ENCODE measurements around the gene UTS2B. TPM values are rescaled to one million over a fixed set of nuclear protein-coding genes. Genes with fewer than 3 reads are reported as not detected.

UTS2B gene
- polyA plus RNA-seq, 1 experiment = 1.2 TPM

DNA sequence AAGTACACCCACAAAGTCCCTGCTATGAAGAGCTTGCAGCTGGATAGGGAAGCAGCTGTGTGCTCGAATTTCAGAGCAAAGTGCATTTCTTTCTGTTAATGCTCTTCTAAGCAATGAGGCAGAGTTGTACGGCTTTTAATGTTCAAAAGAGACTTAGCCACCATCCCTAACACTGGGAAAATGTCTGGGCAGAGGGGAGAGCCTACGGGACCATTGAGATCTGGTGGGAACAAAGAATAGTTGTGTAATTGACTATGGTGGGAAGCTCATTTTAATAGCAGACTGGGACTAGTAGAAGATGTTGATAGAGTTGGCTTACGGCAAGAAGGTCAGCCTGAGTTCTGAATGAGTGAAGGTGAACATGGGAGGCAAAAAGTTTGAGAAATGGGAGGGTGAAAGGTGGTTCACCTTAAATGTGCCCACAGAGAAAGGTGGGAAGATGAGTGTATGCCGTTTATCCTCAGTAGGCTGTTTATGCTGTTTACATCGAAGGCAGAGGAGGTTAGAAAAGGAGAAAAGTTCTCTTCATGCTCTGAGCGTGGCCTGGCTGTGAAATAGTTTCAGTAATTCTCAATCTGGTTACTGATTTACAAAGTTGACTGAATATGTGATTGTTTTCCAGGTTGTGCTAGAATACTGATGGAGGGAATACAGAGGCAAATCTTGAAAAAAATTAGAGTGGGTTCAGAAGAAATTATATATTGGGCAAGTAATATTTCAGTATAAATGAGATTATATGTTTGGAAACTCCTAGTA is 22.9 kb upstream of the UTS2B start:
- ChIA-PET CTCF (interaction anchor here (0.6 to 0.9 kb wide), 2 partner anchors 14 to 107 kb away, joined by 3 to 5 read pairs; no protein-coding TSS in a partner anchor), POLR2A (no interaction called here)
- Histone ChIP-seq H3K27me3 (ENCODE audit: control insufficient read depth, insufficient read depth, low read length) (no peaks in the 10 kb centered on the region), H3K9me3 (ENCODE audit: control insufficient read depth, insufficient read depth, low read length) (no peaks in the 10 kb centered on the region), H3K4me3 (ENCODE audit: low read depth, low read length) (no peak overlapping the region), H3K27ac (ENCODE audit: low read depth, low read length) (no peak overlapping the region)
- TF ChIP-seq, protein P1, sequence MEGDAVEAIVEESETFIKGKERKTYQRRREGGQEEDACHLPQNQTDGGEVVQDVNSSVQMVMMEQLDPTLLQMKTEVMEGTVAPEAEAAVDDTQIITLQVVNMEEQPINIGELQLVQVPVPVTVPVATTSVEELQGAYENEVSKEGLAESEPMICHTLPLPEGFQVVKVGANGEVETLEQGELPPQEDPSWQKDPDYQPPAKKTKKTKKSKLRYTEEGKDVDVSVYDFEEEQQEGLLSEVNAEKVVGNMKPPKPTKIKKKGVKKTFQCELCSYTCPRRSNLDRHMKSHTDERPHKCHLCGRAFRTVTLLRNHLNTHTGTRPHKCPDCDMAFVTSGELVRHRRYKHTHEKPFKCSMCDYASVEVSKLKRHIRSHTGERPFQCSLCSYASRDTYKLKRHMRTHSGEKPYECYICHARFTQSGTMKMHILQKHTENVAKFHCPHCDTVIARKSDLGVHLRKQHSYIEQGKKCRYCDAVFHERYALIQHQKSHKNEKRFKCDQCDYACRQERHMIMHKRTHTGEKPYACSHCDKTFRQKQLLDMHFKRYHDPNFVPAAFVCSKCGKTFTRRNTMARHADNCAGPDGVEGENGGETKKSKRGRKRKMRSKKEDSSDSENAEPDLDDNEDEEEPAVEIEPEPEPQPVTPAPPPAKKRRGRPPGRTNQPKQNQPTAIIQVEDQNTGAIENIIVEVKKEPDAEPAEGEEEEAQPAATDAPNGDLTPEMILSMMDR (IDR thresholded peaks at IDR 0.05; ENCODE audit: low read depth, low read length) = no peak
- no peak for DNase-seq (ENCODE audit: low read depth, low spot score)

GRCh38 chr3:191352014-191352413 is 21.7 kb upstream of the UTS2B start:
- ChIA-PET POLR2A (no interaction called here), CTCF (no interaction called here)
- Histone ChIP-seq H3K27ac (ENCODE audit: low read depth, low read length) (no peak overlapping the region), H3K9me3 (ENCODE audit: control insufficient read depth, insufficient read depth, low read length) (no peaks in the 10 kb centered on the region), H3K27me3 (ENCODE audit: control insufficient read depth, insufficient read depth, low read length) (no peaks in the 10 kb centered on the region), H3K4me3 (ENCODE audit: low read depth, low read length) (no peak overlapping the region)
- TF ChIP-seq, protein P1 (IDR thresholded peaks at IDR 0.05; ENCODE audit: low read depth, low read length) = no peak
- no peak for DNase-seq (ENCODE audit: low read depth, low spot score)

DNA sequence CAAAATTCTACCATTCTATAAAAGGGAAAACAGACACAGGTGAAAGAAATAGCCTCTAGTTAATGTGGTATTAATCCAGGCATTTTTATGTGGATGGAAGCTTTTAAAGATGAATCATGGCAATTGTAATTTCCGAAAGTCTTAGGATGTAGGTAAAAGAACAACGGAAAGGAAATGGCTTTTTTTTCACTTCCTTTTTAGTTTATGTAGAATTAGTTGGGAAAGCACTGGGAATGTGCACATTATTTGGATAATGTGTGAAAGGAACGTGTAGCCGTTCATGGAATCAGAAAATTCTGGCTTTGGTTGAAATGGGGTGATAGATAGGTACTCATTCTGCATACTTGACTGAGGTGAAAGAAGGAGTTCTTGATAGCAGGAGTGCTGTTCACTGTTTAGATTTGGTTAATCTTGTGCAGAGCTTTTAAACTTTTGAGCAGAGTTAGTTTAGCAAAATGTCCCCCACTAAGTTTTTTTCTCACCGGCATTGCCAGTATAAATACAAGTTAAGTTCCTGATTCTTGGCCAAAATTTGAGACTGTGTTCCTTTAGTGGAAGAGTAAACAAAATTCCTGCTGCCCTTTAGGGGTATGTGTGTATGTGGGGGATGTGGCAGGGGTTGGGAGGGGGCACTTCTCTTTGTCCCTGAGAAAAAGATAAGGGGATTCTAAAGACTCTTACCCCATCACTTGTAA is 20.2 kb upstream of the UTS2B start:
- DNase-seq (ENCODE audit: low read depth, low spot score) = no peak
- TF ChIP-seq, protein P1 (IDR thresholded peaks at IDR 0.05; ENCODE audit: low read depth, low read length) = no peak
- ChIA-PET POLR2A (interaction anchor here (0.7 kb wide), 1 partner anchor 31 kb away, joined by 3 read pairs; no protein-coding TSS in a partner anchor), CTCF (interaction anchor here (1.3 kb wide), 1 partner anchor 23 kb away, joined by 3 read pairs; no protein-coding TSS in a partner anchor)
- Histone ChIP-seq H3K9me3 (ENCODE audit: control insufficient read depth, insufficient read depth, low read length) (no peaks in the 10 kb centered on the region), H3K27ac (ENCODE audit: low read depth, low read length) (no peak overlapping the region), H3K4me3 (ENCODE audit: low read depth, low read length) (peak overlapping the region; percentile 5; the same call in 1 of the 2 replicates), H3K27me3 (ENCODE audit: control insufficient read depth, insufficient read depth, low read length) (no peaks in the 10 kb centered on the region)

DNA sequence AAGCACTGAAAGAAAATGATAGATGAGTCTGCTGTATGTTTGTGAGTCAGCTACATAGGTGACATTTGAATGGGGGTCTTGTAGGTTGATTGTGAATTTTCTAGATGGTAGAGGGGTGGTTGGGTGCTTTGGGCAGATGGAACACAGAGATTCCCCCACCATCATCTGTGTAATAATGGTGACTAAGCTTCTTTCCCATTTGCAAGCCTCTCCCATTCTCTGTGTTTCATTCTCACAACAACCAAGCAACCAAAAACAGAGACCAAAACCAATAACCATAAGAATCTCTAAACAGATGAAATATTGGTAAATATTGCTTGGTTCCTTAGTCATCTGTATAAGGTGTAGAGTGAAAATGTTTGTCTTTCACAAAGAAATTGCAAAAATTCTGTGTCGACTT is 17.8 kb upstream of the UTS2B start:
- CTCF ChIA-PET = no interaction called here
- no peaks in the 10 kb centered on the region for H3K9me3 ChIP-seq (ENCODE audit: control insufficient read depth, insufficient read depth, low read length)
- H3K4me3 ChIP-seq (ENCODE audit: low read depth, low read length) = no peak overlapping the region
- no peak for DNase-seq (ENCODE audit: low read depth, low spot score)
- TF ChIP-seq, protein P1 (IDR thresholded peaks at IDR 0.05; ENCODE audit: low read depth, low read length) = no peak
- H3K27me3 ChIP-seq (ENCODE audit: control insufficient read depth, insufficient read depth, low read length) = no peaks in the 10 kb centered on the region
- no peak overlapping the region for H3K27ac ChIP-seq (ENCODE audit: low read depth, low read length)
- POLR2A ChIA-PET = no interaction called here

GRCh38 chr3:191347228-191347627 is 16.9 kb upstream of the UTS2B start:
- Histone ChIP-seq H3K27ac (ENCODE audit: low read depth, low read length) (no peak overlapping the region), H3K4me3 (ENCODE audit: low read depth, low read length) (no peak overlapping the region), H3K27me3 (ENCODE audit: control insufficient read depth, insufficient read depth, low read length) (no peaks in the 10 kb centered on the region), H3K9me3 (ENCODE audit: control insufficient read depth, insufficient read depth, low read length) (no peaks in the 10 kb centered on the region)
- ChIA-PET POLR2A (no interaction called here), CTCF (no interaction called here)
- no peak for DNase-seq (ENCODE audit: low read depth, low spot score)
- TF ChIP-seq, protein P1 (IDR thresholded peaks at IDR 0.05; ENCODE audit: low read depth, low read length) = no peak
